GM18508 (cell line): ENCODE data around the gene CLEC4C.
"Not testable (repeated sequence)": the region's sequence is repeated elsewhere in the genome, so short reads cannot be mapped to it uniquely, and the experiment has no call there.

Source experiments
- ATAC-seq: cut with Tn5 transposase; IDR thresholded peaks from one replicate; pipeline ENCODE4 v1.9.1; 2021; ENCODE audit warnings: moderate number of reproducible peaks; ENCODE audit not compliant: insufficient read depth, unreplicated experiment

CLEC4C gene, protein sequence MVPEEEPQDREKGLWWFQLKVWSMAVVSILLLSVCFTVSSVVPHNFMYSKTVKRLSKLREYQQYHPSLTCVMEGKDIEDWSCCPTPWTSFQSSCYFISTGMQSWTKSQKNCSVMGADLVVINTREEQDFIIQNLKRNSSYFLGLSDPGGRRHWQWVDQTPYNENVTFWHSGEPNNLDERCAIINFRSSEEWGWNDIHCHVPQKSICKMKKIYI

GRCh38 chr12:7747246-7747645, at the start of gene CLEC4C:
Gene CLEC4C (minus strand): TSS chr12:7747375. CDS start chr12:7747348, 27 bp downstream.
- no peak for ATAC-seq

GRCh38 chr12:7793211-7793610, 46.0 kb upstream of the CLEC4C start:
- no peak for ATAC-seq

- not testable (repeated sequence) for ATAC-seq
These were observed 41.8 kb upstream of the CLEC4C start, which contains the start of gene NANOG for GRCh38 chr12:7788884-7789528. Gene NANOG (plus strand): TSS chr12:7789402. CDS start chr12:7789615, 213 bp downstream.

GRCh38 chr12:7788294-7788660, 41.1 kb upstream of the CLEC4C start:
- ATAC-seq: no peak

GRCh38 chr12:7787574-7788293, 40.6 kb upstream of the CLEC4C start:
- no peak for ATAC-seq

- no peak for ATAC-seq
These were observed 37.5 kb upstream of the CLEC4C start for GRCh38 chr12:7784701-7785100.

- not testable (repeated sequence) for ATAC-seq
These were observed 36.3 kb upstream of the CLEC4C start for GRCh38 chr12:7783433-7783832.

GRCh38 chr12:7782055-7782454, 34.9 kb upstream of the CLEC4C start:
- no peak for ATAC-seq

DNA sequence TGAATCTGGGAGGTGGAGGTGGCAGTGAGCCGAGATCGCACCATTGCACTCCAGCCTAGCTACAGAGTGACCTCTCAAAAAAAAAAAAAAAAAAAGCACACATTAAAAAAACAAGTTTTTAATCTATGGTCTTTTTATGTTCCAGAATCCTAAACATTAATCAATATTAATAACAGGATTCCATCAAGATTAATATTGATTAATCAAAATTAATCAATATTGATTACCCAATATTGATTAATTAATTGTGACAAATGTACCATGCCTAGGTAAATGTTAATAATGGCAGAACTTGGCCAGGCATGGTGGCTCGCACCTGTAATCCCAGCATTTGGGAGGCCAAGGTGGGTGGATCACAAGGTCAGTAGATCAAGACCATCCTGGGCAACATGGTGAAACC, 34.1 kb upstream of the CLEC4C start:
- ATAC-seq: no peak

- ATAC-seq: no peak
These were observed 22.8 kb upstream of the CLEC4C start for GRCh38 chr12:7769999-7770398.

- no peak for ATAC-seq
These were observed 11.6 kb upstream of the CLEC4C start for GRCh38 chr12:7758766-7759140.

- ATAC-seq: no peak
These were observed 9.8 kb upstream of the CLEC4C start for GRCh38 chr12:7756993-7757392.

- ATAC-seq: not testable (repeated sequence)
These were observed 8.5 kb upstream of the CLEC4C start for GRCh38 chr12:7755668-7756067.

DNA sequence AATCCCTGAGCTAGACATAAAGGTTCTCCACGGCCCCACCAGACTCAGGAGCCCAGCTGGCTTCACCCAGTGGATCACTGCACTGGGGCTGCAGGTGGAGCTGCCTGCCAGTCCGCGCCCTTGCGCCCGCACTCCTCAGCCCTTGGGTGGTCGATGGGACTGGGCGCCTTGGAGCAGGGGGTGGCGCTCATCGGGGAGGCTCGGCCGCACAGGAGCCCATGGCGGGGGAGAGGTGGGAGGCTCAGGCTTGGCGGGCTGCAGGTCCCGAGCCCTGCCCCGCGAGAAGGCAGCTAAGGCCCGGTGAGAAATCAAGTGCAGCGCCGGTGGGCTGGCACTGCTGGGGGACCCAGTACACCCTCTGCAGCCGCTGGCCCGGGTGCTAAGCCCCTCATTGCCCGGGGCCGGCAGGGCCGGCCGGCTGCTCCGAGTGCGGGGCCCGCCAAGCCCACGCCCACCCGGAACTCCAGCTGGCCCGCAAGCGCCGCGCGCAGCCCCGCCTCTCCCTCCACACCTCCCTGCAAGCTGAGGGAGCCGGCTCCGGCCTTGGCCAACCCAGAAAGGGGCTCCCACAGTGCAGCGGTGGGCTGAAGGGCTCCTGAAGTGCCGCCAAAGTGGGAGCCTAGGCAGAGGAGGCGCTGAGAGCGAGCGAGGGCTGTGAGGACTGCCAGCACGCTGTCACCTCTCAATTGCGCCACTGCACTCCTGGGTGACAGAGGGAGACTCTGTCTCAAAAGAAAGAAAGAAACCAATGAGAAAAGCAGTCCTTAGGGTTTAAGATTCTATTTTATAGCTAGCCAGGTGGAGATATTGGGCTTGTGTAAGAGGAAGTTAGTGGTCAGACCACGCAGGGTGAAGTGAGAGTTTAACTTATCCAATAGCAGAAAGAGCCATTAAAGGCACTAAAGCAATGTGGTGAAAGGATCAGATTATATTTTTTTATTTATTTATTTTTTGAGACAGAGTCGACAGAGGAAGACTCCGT, 5.1 kb upstream of the CLEC4C start:
- not testable (repeated sequence) for ATAC-seq

DNA sequence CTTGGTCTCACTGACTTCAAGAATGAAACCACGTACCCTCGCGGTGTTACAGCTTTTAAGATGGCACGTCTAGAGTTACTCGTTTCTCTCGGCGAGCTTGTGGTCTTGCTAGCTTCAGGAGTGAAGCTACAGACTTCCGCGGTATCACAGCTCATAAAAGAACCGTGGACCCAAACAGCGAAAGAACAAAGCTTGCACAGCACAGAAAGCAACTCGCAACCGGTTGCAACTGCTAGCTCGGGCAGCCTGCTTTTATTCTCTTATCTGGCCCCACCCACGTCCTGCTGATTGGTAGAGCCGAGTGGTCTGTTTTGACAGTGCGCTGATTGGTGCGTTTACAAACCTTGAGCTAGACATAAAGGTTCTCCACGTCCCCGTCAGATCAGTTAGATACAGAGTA, 4.2 kb upstream of the CLEC4C start:
- ATAC-seq: no peak

DNA sequence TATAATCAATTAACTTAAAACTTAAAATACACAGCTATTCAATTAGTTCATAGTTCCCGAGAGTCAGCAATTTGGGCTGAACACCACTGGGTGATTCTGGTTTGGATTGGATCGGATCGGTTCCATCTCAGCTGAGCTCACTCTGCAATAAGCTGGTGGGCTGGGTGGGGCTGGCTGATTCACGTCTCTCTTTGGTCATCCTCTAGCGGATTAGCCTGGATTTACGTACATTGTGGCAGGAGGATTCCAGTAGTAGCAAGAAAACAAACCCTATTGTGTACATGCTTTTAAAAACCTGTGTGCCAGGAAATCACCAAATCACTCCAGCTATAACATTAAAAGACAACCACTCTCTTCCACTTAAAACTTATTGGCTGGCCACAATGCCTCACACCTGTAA, 3.2 kb upstream of the CLEC4C start:
- no peak for ATAC-seq

DNA sequence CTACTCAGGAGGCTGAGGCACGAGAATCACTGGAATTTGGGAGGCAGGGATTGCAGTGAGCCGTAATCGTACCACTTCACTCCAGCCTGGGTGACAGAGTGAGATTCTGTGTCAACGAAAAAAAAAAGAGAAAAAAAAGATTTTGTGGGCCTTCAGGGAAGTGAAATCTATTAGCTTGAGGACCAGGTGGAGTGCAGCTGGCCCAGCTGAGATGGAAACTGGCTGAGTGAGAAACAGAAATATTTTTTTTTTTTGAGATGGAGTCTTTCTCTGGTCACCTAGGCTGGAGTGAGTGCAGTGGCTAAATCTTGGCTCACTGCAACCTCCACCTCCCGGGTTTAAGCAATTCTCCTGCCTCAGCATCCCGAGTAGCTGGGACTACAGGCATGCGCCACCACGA, 2.3 kb upstream of the CLEC4C start:
- ATAC-seq: no peak

DNA sequence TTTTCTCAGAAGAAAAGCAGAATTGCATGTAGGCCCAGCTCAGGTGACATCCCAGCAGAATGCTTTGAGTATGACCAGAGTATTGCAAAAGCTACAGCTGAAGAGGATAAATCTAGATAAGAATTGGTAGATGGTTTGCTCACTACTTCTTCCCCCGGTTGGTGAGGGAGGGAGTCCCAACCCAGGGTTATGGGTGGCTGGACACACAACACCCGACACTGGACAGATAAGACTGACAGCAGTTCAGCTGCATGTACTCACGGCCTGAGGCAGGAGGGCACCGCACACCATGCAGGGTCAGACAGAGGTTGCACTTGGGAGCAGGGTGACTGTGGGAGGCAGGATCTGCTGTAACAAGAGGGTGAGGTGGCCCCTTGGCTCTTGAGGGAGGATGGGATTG, 1.7 kb upstream of the CLEC4C start:
- no peak for ATAC-seq

DNA sequence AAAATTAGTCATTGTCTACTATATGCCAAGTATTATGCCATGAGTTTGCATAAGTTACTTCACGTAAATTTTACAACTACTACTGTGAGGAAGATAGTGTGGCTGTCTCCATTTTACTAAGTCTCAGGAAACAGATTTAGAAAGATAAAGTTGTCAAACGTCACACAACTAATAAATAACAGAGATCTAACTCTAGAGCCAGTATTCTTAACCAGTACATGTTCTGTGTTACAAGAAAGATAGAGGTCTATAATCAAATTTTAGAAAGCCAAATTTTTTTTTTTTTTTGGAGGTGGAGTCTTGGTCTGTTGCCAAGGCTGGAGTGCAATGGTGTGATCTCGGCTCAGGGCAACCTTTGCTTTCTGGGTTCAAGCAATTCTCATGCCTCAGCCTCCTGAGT, 14.2 kb downstream of the CLEC4C start:
- ATAC-seq: no peak

GRCh38 chr12:7731486-7731885, 15.7 kb downstream of the CLEC4C start:
- ATAC-seq: no peak
